Keratinocyte (primary cell): ENCODE data around the gene AARSD1.

Experiments
- CTCF ChIP-seq, 3 experiments: IDR thresholded peaks in 1 of 3; conservative IDR thresholded peaks in 1 of 3; optimal IDR thresholded peaks in 1 of 3; 2 replicates in 2 of 3; 3 replicates in 1 of 3; pipeline versions ENCODE3 to v1.5.1; 2011; ENCODE audit warnings: low read length in 3 of 3, mild to moderate bottlenecking in 3 of 3, moderate library complexity in 2 of 3, control low read depth in 1 of 3, inconsistent platforms in 1 of 3; ENCODE audit not compliant: insufficient read depth in 2 of 3; ENCODE audit errors: extremely low read depth in 1 of 3
- EZH2 ChIP-seq: IDR thresholded peaks from one replicate; pipeline ENCODE4 v1.6.1; 2012; ENCODE audit warnings: inconsistent platforms, mild to moderate bottlenecking, low read length, moderate library complexity

GRCh38 chr17:42967925-42968324, 3.7 kb upstream of the AARSD1 start:
- TF ChIP-seq CTCF (optimal IDR thresholded peaks at IDR 0.05 in 1 of 3, IDR thresholded peaks at IDR 0.05 in 1 of 3, conservative IDR thresholded peaks at IDR 0.05 in 1 of 3; ENCODE audit: extremely low read depth in 1 of 3, insufficient read depth in 2 of 3, low read length in 3 of 3) (no peak), EZH2 (no peak)
